GM21825 (cell line): ENCODE data around the gene PIAS1.
"Not testable (repeated sequence)": the region's sequence is repeated elsewhere in the genome, so short reads cannot be mapped to it uniquely, and the experiment has no call there.

Source experiments
- ATAC-seq: cut with Tn5 transposase; IDR thresholded peaks from one replicate; pipeline ENCODE4 v1.9.1; 2021; ENCODE audit warnings: mild to moderate bottlenecking, moderate library complexity; ENCODE audit not compliant: unreplicated experiment

The PIAS1 gene

GRCh38 chr15:68230157-68231100 is 176.3 kb downstream of the PIAS1 start:
- ATAC-seq = peak; percentile 11

- no peak for ATAC-seq
Observed at GRCh38 chr15:68231102-68231818, 177.1 kb downstream of the PIAS1 start.

- no peak for ATAC-seq
Observed at GRCh38 chr15:68232449-68232848, 178.3 kb downstream of the PIAS1 start.

- no peak for ATAC-seq
Observed at GRCh38 chr15:68232937-68233336, 178.8 kb downstream of the PIAS1 start.

GRCh38 chr15:68234060-68234459 is 179.9 kb downstream of the PIAS1 start:
- ATAC-seq = no peak

GRCh38 chr15:68234520-68234919 is 180.4 kb downstream of the PIAS1 start:
- not testable (repeated sequence) for ATAC-seq

GRCh38 chr15:68235022-68235421 is 180.9 kb downstream of the PIAS1 start:
- ATAC-seq = no peak

GRCh38 chr15:68239025-68239424 is 184.9 kb downstream of the PIAS1 start:
- ATAC-seq = no peak

- no peak for ATAC-seq
Observed at GRCh38 chr15:68241088-68241935, 187.2 kb downstream of the PIAS1 start.
